Measurements from ENCODE around the gene SLC6A7. TPM values are rescaled to one million over a fixed set of nuclear protein-coding genes. Genes with fewer than 3 reads are reported as not detected.

SLC6A7 gene
- polyA plus RNA-seq, 1 experiment, result not detected

DNA sequence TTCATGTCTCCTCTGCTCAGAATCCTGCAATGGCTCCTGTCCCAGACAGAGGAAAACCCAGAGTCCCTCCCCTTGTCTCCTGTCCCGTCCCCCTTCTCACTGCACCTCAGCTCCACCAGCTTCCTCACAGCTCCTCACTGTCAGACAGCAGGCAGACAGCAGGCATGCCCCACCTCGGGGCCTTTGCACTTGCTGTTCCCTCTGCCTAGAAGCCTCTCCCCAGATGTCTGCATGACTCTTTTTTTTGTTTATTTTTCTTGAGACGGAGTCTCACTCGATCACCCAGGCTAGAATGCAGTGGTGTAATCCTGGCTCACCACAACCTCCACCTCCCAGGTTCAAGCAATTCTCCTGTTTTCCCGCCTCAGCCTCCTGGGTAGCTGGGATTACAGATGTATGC, 8.8 kb upstream of the SLC6A7 start:
- no peak overlapping the region for H3K4me3 ChIP-seq (ENCODE audit: low read depth, low read length)
- peak; percentile 53 for DNase-seq (ENCODE audit: low read depth, low spot score)
- ChIA-PET CTCF (interaction anchor here (1.8 kb wide), 1 partner anchor 19 kb away, joined by 5 read pairs; no protein-coding TSS in a partner anchor), POLR2A (interaction anchor here (0.6 to 1.0 kb wide), 4 partner anchors 22 to 165 kb away, joined by 3 to 4 read pairs (median 3); no protein-coding TSS in a partner anchor)
- H3K27me3 ChIP-seq (ENCODE audit: control insufficient read depth, insufficient read depth, low read length), result peaks cover 28% of the 10 kb centered on the region
- TF ChIP-seq, protein P1, sequence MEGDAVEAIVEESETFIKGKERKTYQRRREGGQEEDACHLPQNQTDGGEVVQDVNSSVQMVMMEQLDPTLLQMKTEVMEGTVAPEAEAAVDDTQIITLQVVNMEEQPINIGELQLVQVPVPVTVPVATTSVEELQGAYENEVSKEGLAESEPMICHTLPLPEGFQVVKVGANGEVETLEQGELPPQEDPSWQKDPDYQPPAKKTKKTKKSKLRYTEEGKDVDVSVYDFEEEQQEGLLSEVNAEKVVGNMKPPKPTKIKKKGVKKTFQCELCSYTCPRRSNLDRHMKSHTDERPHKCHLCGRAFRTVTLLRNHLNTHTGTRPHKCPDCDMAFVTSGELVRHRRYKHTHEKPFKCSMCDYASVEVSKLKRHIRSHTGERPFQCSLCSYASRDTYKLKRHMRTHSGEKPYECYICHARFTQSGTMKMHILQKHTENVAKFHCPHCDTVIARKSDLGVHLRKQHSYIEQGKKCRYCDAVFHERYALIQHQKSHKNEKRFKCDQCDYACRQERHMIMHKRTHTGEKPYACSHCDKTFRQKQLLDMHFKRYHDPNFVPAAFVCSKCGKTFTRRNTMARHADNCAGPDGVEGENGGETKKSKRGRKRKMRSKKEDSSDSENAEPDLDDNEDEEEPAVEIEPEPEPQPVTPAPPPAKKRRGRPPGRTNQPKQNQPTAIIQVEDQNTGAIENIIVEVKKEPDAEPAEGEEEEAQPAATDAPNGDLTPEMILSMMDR (IDR thresholded peaks at IDR 0.05; ENCODE audit: low read depth, low read length), result no peak
- H3K9me3 ChIP-seq (ENCODE audit: control insufficient read depth, insufficient read depth, low read length), result no peaks in the 10 kb centered on the region; the same call in 1 of the 2 replicates
- peak overlapping the region; percentile 11 for H3K27ac ChIP-seq (ENCODE audit: low read depth, low read length)

DNA sequence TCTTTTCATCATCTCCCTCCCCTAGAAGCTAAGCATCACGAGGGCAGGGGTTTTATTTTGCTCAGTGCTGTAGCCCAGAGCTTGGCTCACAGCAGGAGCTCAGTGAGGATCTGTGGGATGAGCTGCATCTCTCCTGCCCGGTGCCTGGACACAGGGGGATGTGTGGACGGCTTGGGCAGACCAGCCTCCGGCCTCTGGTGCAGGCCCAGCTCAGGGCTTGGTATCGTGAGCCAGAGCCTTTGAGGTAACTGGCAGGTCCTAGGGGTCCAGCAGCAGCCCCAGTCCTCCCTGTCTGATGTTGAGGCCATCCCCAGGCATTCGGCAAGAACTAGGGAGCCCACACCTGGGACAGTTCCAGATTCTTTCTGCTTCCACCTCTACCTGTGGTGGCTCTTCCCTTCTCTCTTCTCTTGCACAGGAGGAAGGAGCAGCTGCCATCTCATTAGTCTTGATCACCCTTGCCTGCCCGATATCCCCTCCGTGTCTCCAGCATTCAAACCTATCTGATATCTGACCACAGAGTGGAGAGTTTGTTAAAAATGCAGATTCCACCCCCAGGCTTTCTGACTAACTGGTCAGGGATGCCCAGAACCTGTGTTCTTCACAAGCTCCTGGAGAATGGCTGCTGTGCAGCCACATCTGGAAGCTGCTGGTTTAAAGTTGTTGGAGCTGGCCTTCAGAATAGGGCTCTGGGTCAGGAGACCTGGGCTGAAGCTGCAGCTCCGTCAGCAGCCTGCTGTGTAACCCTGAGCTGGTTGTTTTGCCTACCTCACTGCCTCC, 7.9 kb upstream of the SLC6A7 start:
- DNase-seq (ENCODE audit: low read depth, low spot score), result no peak
- CTCF ChIA-PET, result interaction anchor here (1.8 kb wide), 1 partner anchor 20 kb away, joined by 5 read pairs; no protein-coding TSS in a partner anchor
- H3K27me3 ChIP-seq (ENCODE audit: control insufficient read depth, insufficient read depth, low read length), result peaks cover 33% of the 10 kb centered on the region
- H3K4me3 ChIP-seq (ENCODE audit: low read depth, low read length), result no peak overlapping the region
- no peaks in the 10 kb centered on the region; the same call in 1 of the 2 replicates for H3K9me3 ChIP-seq (ENCODE audit: control insufficient read depth, insufficient read depth, low read length)
- POLR2A ChIA-PET, result interaction anchor here (0.6 kb wide), 1 partner anchor 21 kb away, joined by 3 read pairs; no protein-coding TSS in a partner anchor
- no peak overlapping the region for H3K27ac ChIP-seq (ENCODE audit: low read depth, low read length)
- TF ChIP-seq, protein P1 (IDR thresholded peaks at IDR 0.05; ENCODE audit: low read depth, low read length), result no peak

DNA sequence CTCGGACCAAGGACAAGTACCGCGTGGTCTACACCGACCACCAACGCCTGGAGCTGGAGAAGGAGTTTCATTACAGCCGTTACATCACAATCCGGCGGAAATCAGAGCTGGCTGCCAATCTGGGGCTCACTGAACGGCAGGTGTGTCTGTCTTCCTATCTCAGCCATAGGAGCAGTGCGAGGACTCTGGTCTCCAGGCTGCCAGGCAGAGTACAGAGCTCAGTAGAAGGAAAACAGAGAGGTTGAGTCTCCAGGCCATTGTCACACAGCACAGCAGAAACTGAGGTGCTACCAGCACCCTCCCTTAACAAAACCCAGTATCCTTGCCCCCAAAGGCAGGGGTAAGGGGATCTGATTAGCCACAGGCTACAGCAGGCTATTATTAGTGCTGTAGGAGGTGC, 7.1 kb upstream of the SLC6A7 start:
- ChIA-PET POLR2A (no interaction called here), CTCF (no interaction called here)
- DNase-seq (ENCODE audit: low read depth, low spot score), result no peak
- peaks cover 38% of the 10 kb centered on the region for H3K27me3 ChIP-seq (ENCODE audit: control insufficient read depth, insufficient read depth, low read length)
- TF ChIP-seq, protein P1 (IDR thresholded peaks at IDR 0.05; ENCODE audit: low read depth, low read length), result no peak
- H3K9me3 ChIP-seq (ENCODE audit: control insufficient read depth, insufficient read depth, low read length), result no peaks in the 10 kb centered on the region; the same call in 1 of the 2 replicates
- H3K4me3 ChIP-seq (ENCODE audit: low read depth, low read length), result no peak overlapping the region
- H3K27ac ChIP-seq (ENCODE audit: low read depth, low read length), result no peak overlapping the region

DNA sequence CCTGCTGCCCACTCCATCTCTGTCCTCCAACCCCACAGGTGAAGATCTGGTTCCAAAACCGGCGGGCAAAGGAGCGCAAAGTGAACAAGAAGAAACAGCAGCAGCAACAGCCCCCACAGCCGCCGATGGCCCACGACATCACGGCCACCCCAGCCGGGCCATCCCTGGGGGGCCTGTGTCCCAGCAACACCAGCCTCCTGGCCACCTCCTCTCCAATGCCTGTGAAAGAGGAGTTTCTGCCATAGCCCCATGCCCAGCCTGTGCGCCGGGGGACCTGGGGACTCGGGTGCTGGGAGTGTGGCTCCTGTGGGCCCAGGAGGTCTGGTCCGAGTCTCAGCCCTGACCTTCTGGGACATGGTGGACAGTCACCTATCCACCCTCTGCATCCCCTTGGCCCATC, 6.4 kb upstream of the SLC6A7 start:
- Histone ChIP-seq H3K27ac (ENCODE audit: low read depth, low read length) (no peak overlapping the region), H3K27me3 (ENCODE audit: control insufficient read depth, insufficient read depth, low read length) (peaks cover 44% of the 10 kb centered on the region), H3K4me3 (ENCODE audit: low read depth, low read length) (no peak overlapping the region), H3K9me3 (ENCODE audit: control insufficient read depth, insufficient read depth, low read length) (no peaks in the 10 kb centered on the region; the same call in 1 of the 2 replicates)
- TF ChIP-seq, protein P1 (IDR thresholded peaks at IDR 0.05; ENCODE audit: low read depth, low read length), result no peak
- ChIA-PET POLR2A (no interaction called here), CTCF (no interaction called here)
- DNase-seq (ENCODE audit: low read depth, low spot score), result no peak

DNA sequence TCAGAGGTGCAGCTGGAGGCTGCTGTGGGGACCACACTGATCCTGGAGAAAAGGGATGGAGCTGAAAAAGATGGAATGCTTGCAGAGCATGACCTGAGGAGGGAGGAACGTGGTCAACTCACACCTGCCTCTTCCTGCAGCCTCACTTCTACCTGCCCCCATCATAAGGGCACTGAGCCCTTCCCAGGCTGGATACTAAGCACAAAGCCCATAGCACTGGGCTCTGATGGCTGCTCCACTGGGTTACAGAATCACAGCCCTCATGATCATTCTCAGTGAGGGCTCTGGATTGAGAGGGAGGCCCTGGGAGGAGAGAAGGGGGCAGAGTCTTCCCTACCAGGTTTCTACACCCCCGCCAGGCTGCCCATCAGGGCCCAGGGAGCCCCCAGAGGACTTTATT, 5.9 kb upstream of the SLC6A7 start:
- TF ChIP-seq, protein P1 (IDR thresholded peaks at IDR 0.05; ENCODE audit: low read depth, low read length), result no peak
- H3K4me3 ChIP-seq (ENCODE audit: low read depth, low read length), result no peak overlapping the region
- no peaks in the 10 kb centered on the region; the same call in 1 of the 2 replicates for H3K9me3 ChIP-seq (ENCODE audit: control insufficient read depth, insufficient read depth, low read length)
- DNase-seq (ENCODE audit: low read depth, low spot score), result no peak
- CTCF ChIA-PET, result no interaction called here
- no peak overlapping the region for H3K27ac ChIP-seq (ENCODE audit: low read depth, low read length)
- POLR2A ChIA-PET, result no interaction called here
- H3K27me3 ChIP-seq (ENCODE audit: control insufficient read depth, insufficient read depth, low read length), result peaks cover 50% of the 10 kb centered on the region

Data from AG04450 (cell line).